WTC11 (cell line): ENCODE data around the gene SAE1. TPM values are rescaled to one million over a fixed set of nuclear protein-coding genes. Genes with fewer than 3 reads are reported as not detected.
A peak's percentile ranks its signal among the peaks of the same experiment; 100 is the strongest.

Experiments used
- ATAC-seq: fragments of 200-7000 bp; cut with Tn5 transposase; 2 replicates; pipeline ENCODE4 v1.10.0; 2021; ENCODE audit warnings: mild to moderate bottlenecking, moderate library complexity
- CTCF ChIA-PET: fragments of 300-600 bp; sonication (Branson Sonifier 250); formaldehyde crosslinking; loops from one replicate; lab custom pipeline; 2021; ENCODE audit warnings: antibody characterized with exemption; lab: Charles Lee
- POLR2A ChIA-PET: fragments of 350-600 bp; sonication (Branson Sonifier 250); formaldehyde crosslinking; loops from one replicate; lab custom pipeline; 2021; ENCODE audit warnings: antibody characterized with exemption; lab: Charles Lee
- DNase-seq: peaks from one replicate; pipeline ENCODE4 v3.0.0; 2021; ENCODE audit warnings: low spot score
- H3K27ac Mint-ChIP-seq: 2 replicates; pipeline ENCODE4 v1.8.0; 2021; ENCODE audit warnings: mixed read lengths
- H3K27me3 Mint-ChIP-seq: 2 replicates; pipeline ENCODE4 v1.8.0; 2021; ENCODE audit warnings: low read depth, mild to moderate bottlenecking, moderate library complexity, mixed read lengths
- H3K36me3 Mint-ChIP-seq: 2 replicates; pipeline ENCODE4 v1.8.0; 2021; ENCODE audit warnings: mixed read lengths
- H3K4me1 Mint-ChIP-seq: 2 replicates; pipeline ENCODE4 v1.8.0; 2022; ENCODE audit warnings: mixed read lengths
- H3K4me3 Mint-ChIP-seq: 2 replicates; pipeline ENCODE4 v1.8.0; 2021; ENCODE audit warnings: mild to moderate bottlenecking, moderate library complexity, mixed read lengths
- H3K9me3 Mint-ChIP-seq: 2 replicates; pipeline ENCODE4 v1.8.0; 2021; ENCODE audit warnings: mixed read lengths
- ATF3 ChIP-seq: sonication (generic); formaldehyde crosslinking; conservative IDR thresholded peaks from 2 replicates; pipeline ENCODE4 v1.8.1; 2022; ENCODE audit warnings: mild to moderate bottlenecking, missing genetic modification reagents
- CREB1 ChIP-seq: sonication (generic); formaldehyde crosslinking; IDR thresholded peaks from 2 replicates; pipeline ENCODE4 v1.8.0; 2023; ENCODE audit warnings: mild to moderate bottlenecking, missing genetic modification reagents
- NR1H2 ChIP-seq: sonication (generic); formaldehyde crosslinking; IDR thresholded peaks from 2 replicates; pipeline ENCODE4 v1.9.0; 2021; ENCODE audit warnings: mild to moderate bottlenecking, moderate library complexity, missing genetic modification reagents
- NR2C2 ChIP-seq: sonication (generic); formaldehyde crosslinking; IDR thresholded peaks from 2 replicates; pipeline ENCODE4 v1.8.0; 2022; ENCODE audit warnings: mild to moderate bottlenecking, missing genetic modification reagents
- RELA ChIP-seq: sonication (generic); formaldehyde crosslinking; IDR thresholded peaks from 2 replicates; pipeline ENCODE4 v1.8.1; 2022; ENCODE audit warnings: missing genetic modification reagents, mild to moderate bottlenecking, borderline replicate concordance
- ZNF219 ChIP-seq: sonication (generic); formaldehyde crosslinking; IDR thresholded peaks from 2 replicates; pipeline ENCODE4 v1.8.0; 2023; ENCODE audit warnings: missing genetic modification reagents, mild to moderate bottlenecking, borderline replicate concordance
- total RNA-seq: library from RNA; stranded (reverse); gene quantifications from 3 replicates; pipeline ENCODE4 v1.2.3, GENCODE V29; 2021
- TF ChIP-seq, protein P1 (sequence below): sonication (generic); formaldehyde crosslinking; IDR thresholded peaks from 2 replicates; pipeline ENCODE4 v1.8.0; 2023; ENCODE audit warnings: missing genetic modification reagents, mild to moderate bottlenecking, borderline replicate concordance
- TF ChIP-seq, protein P2 (sequence below): sonication (generic); formaldehyde crosslinking; IDR thresholded peaks from 2 replicates; pipeline ENCODE4 v1.8.1; 2022; ENCODE audit warnings: missing genetic modification reagents, borderline replicate concordance
- TF ChIP-seq, protein P3 (sequence below): fragments of 200-600 bp; IDR thresholded peaks from 2 replicates; pipeline ENCODE4 v1.8.0; 2022; ENCODE audit warnings: antibody characterized with exemption
- TF ChIP-seq, protein P4 (sequence below): sonication (generic); formaldehyde crosslinking; IDR thresholded peaks from 2 replicates; pipeline ENCODE4 v1.8.0; 2022; ENCODE audit warnings: mild to moderate bottlenecking, missing genetic modification reagents

Gene SAE1
- total RNA-seq, 1 experiment from 2014 or later = 224 TPM

DNA sequence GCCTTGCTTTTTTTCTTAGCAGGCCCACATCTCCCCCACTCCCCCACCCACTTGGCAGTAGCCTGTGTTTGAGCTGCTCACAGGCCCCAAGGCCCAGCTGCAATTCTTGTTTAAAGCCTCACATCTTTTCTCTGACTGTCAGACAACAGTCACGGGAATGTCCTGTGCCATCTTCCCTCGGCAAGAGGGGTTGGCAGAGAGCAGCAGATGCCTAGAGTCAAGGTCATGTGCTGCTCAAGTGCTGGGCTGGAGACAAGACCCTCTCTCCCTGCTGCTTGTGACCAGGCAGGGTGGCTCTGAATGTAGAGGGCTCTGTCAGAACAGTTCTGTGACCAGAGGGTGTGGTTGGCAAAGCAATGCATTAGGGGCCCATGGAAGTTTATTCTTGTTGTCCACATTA is 53.0 kb downstream of the SAE1 start:
- TF ChIP-seq, protein P1, sequence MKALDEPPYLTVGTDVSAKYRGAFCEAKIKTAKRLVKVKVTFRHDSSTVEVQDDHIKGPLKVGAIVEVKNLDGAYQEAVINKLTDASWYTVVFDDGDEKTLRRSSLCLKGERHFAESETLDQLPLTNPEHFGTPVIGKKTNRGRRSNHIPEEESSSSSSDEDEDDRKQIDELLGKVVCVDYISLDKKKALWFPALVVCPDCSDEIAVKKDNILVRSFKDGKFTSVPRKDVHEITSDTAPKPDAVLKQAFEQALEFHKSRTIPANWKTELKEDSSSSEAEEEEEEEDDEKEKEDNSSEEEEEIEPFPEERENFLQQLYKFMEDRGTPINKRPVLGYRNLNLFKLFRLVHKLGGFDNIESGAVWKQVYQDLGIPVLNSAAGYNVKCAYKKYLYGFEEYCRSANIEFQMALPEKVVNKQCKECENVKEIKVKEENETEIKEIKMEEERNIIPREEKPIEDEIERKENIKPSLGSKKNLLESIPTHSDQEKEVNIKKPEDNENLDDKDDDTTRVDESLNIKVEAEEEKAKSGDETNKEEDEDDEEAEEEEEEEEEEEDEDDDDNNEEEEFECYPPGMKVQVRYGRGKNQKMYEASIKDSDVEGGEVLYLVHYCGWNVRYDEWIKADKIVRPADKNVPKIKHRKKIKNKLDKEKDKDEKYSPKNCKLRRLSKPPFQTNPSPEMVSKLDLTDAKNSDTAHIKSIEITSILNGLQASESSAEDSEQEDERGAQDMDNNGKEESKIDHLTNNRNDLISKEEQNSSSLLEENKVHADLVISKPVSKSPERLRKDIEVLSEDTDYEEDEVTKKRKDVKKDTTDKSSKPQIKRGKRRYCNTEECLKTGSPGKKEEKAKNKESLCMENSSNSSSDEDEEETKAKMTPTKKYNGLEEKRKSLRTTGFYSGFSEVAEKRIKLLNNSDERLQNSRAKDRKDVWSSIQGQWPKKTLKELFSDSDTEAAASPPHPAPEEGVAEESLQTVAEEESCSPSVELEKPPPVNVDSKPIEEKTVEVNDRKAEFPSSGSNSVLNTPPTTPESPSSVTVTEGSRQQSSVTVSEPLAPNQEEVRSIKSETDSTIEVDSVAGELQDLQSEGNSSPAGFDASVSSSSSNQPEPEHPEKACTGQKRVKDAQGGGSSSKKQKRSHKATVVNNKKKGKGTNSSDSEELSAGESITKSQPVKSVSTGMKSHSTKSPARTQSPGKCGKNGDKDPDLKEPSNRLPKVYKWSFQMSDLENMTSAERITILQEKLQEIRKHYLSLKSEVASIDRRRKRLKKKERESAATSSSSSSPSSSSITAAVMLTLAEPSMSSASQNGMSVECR (CRISPR knock-in tag) = no peak
- TF ChIP-seq NR1H2 = no peak
- TF ChIP-seq RELA = no peak
- TF ChIP-seq, protein P2, sequence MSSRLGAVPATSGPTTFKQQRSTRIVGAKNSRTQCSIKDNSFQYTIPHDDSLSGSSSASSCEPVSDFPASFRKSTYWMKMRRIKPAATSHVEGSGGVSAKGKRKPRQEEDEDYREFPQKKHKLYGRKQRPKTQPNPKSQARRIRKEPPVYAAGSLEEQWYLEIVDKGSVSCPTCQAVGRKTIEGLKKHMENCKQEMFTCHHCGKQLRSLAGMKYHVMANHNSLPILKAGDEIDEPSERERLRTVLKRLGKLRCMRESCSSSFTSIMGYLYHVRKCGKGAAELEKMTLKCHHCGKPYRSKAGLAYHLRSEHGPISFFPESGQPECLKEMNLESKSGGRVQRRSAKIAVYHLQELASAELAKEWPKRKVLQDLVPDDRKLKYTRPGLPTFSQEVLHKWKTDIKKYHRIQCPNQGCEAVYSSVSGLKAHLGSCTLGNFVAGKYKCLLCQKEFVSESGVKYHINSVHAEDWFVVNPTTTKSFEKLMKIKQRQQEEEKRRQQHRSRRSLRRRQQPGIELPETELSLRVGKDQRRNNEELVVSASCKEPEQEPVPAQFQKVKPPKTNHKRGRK (CRISPR knock-in tag) = no peak
- TF ChIP-seq, protein P3, sequence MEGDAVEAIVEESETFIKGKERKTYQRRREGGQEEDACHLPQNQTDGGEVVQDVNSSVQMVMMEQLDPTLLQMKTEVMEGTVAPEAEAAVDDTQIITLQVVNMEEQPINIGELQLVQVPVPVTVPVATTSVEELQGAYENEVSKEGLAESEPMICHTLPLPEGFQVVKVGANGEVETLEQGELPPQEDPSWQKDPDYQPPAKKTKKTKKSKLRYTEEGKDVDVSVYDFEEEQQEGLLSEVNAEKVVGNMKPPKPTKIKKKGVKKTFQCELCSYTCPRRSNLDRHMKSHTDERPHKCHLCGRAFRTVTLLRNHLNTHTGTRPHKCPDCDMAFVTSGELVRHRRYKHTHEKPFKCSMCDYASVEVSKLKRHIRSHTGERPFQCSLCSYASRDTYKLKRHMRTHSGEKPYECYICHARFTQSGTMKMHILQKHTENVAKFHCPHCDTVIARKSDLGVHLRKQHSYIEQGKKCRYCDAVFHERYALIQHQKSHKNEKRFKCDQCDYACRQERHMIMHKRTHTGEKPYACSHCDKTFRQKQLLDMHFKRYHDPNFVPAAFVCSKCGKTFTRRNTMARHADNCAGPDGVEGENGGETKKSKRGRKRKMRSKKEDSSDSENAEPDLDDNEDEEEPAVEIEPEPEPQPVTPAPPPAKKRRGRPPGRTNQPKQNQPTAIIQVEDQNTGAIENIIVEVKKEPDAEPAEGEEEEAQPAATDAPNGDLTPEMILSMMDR = no peak
- TF ChIP-seq ATF3 (CRISPR knock-in tag) = no peak
- Mint-ChIP-seq H3K4me3 (no peak overlapping the region), H3K9me3 (no peaks in the 10 kb centered on the region), H3K4me1 (peaks cover 9% of the 10 kb centered on the region; the same call in 1 of the 2 replicates), H3K36me3 (peaks cover 40% of the 10 kb centered on the region), H3K27ac (peak overlapping the region; percentile 30; the same call in 1 of the 2 replicates), H3K27me3 (no peaks in the 10 kb centered on the region)
- DNase-seq = no peak
- ChIA-PET CTCF (no interaction called here), POLR2A (no interaction called here)
- ATAC-seq = no peak

DNA sequence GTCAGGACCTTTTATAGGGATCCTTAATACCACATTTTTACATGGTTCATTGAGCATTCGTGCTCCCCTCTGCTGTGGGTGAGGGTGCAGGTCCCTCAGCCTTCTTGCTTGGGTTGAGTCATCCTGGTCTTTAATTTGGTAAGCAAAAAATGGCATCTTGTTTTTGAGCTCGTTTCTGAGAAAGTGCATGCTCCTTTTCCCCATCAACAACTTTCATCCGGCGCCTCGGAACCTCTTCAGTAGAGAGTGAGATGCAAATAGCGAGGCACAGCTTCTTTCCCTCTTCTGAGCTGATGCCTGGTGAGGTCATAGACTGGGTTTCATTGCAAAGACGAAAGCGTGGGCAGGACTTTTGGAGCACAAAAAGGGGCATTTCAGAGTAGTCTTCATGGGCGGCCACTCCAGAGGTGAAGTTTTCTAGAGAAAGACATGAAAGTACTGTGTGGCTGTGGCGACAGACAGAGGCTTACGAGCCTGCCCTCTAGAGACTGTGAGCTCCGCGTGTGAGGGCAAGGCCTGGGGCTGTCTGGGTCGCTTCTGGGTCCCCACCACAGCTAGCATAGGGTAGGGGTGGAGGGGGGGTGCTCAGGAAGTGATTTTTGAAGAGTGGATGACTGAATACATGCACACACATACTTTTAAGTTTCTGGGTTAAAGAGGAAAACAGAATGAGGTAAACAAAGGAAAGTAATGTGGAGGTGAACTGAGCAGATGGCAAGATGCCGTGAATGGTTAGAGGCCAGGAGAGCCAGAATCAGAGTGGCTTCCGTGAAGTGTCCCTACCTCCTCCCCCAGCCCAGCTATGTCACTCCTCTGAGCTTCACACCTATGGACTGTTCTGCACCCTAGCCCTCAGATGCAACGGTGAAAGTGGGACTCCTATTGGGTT is 56.1 kb downstream of the SAE1 start:
- POLR2A ChIA-PET = no interaction called here
- Mint-ChIP-seq H3K9me3 (no peaks in the 10 kb centered on the region), H3K27me3 (no peaks in the 10 kb centered on the region), H3K4me1 (peaks cover 13% of the 10 kb centered on the region; the same call in 1 of the 2 replicates), H3K36me3 (peaks cover 41% of the 10 kb centered on the region), H3K4me3 (no peak overlapping the region), H3K27ac (peak overlapping the region; percentile 50)
- ATAC-seq (peak; percentile 49), DNase-seq (no peak)
- no peak for TF ChIP-seq NR2C2 (CRISPR knock-in tag)
- TF ChIP-seq RELA = no peak
- CTCF ChIA-PET = interaction anchor here (0.5 to 2.5 kb wide), 8 partner anchors 13 to 109 kb away, joined by 3 to 13 read pairs (median 4); no protein-coding TSS in a partner anchor

DNA sequence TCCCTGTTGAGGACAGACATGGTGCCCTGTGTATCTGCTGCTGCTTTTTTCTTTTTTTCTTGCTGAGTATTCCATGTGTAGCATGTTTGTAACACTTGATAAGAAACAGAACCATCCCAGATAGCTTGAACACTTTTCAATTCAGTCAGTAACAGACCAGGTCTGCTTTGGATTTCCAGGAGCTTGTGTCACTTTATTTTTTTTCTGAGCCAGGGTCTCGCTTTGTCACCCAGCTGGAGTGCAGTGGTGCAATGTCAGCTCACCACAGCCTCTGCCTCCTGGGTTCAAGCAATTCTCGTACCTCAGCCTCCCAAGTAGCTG is 56.7 kb downstream of the SAE1 start:
- H3K4me3 Mint-ChIP-seq = no peak overlapping the region
- ChIA-PET CTCF (interaction anchor here (0.6 to 2.5 kb wide), 5 partner anchors 13 to 108 kb away, joined by 3 to 13 read pairs (median 4); no protein-coding TSS in a partner anchor), POLR2A (interaction anchor here (0.6 kb wide), 1 partner anchor 39 kb away, joined by 4 read pairs; no protein-coding TSS in a partner anchor)
- peaks cover 13% of the 10 kb centered on the region; the same call in 1 of the 2 replicates for H3K4me1 Mint-ChIP-seq
- H3K9me3 Mint-ChIP-seq = no peaks in the 10 kb centered on the region
- H3K27me3 Mint-ChIP-seq = no peaks in the 10 kb centered on the region
- peak overlapping the region; percentile 50 for H3K27ac Mint-ChIP-seq
- TF ChIP-seq CREB1 (no peak), ZNF219 (CRISPR knock-in tag) (no peak)
- TF ChIP-seq, protein P4, sequence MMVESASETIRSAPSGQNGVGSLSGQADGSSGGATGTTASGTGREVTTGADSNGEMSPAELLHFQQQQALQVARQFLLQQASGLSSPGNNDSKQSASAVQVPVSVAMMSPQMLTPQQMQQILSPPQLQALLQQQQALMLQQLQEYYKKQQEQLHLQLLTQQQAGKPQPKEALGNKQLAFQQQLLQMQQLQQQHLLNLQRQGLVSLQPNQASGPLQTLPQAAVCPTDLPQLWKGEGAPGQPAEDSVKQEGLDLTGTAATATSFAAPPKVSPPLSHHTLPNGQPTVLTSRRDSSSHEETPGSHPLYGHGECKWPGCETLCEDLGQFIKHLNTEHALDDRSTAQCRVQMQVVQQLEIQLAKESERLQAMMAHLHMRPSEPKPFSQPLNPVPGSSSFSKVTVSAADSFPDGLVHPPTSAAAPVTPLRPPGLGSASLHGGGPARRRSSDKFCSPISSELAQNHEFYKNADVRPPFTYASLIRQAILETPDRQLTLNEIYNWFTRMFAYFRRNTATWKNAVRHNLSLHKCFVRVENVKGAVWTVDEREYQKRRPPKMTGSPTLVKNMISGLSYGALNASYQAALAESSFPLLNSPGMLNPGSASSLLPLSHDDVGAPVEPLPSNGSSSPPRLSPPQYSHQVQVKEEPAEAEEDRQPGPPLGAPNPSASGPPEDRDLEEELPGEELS (CRISPR knock-in tag) = no peak
- DNase-seq (no peak), ATAC-seq (no peak)
- peaks cover 36% of the 10 kb centered on the region for H3K36me3 Mint-ChIP-seq
